ENCODE data around the gene BSG. TPM values are rescaled to one million over a fixed set of nuclear protein-coding genes. Genes with fewer than 3 reads are reported as not detected.

BSG gene
- total RNA-seq, 4 donors from 2014 or later: 313 to 793 (median 445) TPM

GRCh38 chr19:613732-614567 is 41.6 kb downstream of the BSG start:
- TF ChIP-seq CTCF (IDR thresholded peaks at IDR 0.05; ENCODE audit: low read depth): no peak

GRCh38 chr19:615619-616018 is 43.2 kb downstream of the BSG start:
- TF ChIP-seq CTCF (IDR thresholded peaks at IDR 0.05; ENCODE audit: low read depth): no peak

GRCh38 chr19:616062-616700 is 43.8 kb downstream of the BSG start:
- no peak for TF ChIP-seq CTCF (IDR thresholded peaks at IDR 0.05; ENCODE audit: low read depth)

GRCh38 chr19:616747-617526 is 44.5 kb downstream of the BSG start:
- no peak for TF ChIP-seq CTCF (IDR thresholded peaks at IDR 0.05; ENCODE audit: low read depth)

- TF ChIP-seq CTCF (IDR thresholded peaks at IDR 0.05; ENCODE audit: low read depth): no peak
Observed at GRCh38 chr19:617551-618246, 45.3 kb downstream of the BSG start.

- TF ChIP-seq CTCF (IDR thresholded peaks at IDR 0.05; ENCODE audit: low read depth): no peak
Observed at GRCh38 chr19:618247-618619, 45.8 kb downstream of the BSG start.

All from subcutaneous adipose tissue (tissue), 4 donors.